ENCODE results near the gene MIPOL1.
"Not testable (repeated sequence)": the region's sequence is repeated elsewhere in the genome, so short reads cannot be mapped to it uniquely, and the experiment has no call there.

Gene MIPOL1

GRCh38 chr14:37311252-37311651 lies 113.5 kb downstream of the MIPOL1 start:
- no peak for DNase-seq

- no peak for DNase-seq
Observed at GRCh38 chr14:37318938-37319337, 121.2 kb downstream of the MIPOL1 start.

GRCh38 chr14:37320106-37320505 lies 122.4 kb downstream of the MIPOL1 start:
- DNase-seq = no peak

- no peak for DNase-seq
Observed at GRCh38 chr14:37325332-37325731, 127.6 kb downstream of the MIPOL1 start.

GRCh38 chr14:37326434-37326833 lies 128.7 kb downstream of the MIPOL1 start:
- DNase-seq = no peak

- not testable (repeated sequence) for DNase-seq
Observed at GRCh38 chr14:37327933-37328332, 130.2 kb downstream of the MIPOL1 start.

GRCh38 chr14:37328673-37329072 lies 130.9 kb downstream of the MIPOL1 start:
- DNase-seq = no peak

GRCh38 chr14:37329189-37330001 lies 131.7 kb downstream of the MIPOL1 start:
- DNase-seq = no peak

- DNase-seq = no peak
Observed at GRCh38 chr14:37330910-37331309, 133.2 kb downstream of the MIPOL1 start.

GRCh38 chr14:37340353-37340752 lies 142.6 kb downstream of the MIPOL1 start:
- no peak for DNase-seq

GRCh38 chr14:37343307-37344094 lies 145.8 kb downstream of the MIPOL1 start:
- no peak for DNase-seq

- no peak for DNase-seq
Observed at GRCh38 chr14:37363661-37364060, 165.9 kb downstream of the MIPOL1 start.

- DNase-seq = no peak
Observed at GRCh38 chr14:37369425-37369824, 171.7 kb downstream of the MIPOL1 start.

- DNase-seq = no peak
Observed at GRCh38 chr14:37375566-37375965, 177.8 kb downstream of the MIPOL1 start.

- no peak for DNase-seq
Observed at GRCh38 chr14:37376944-37377609, 179.3 kb downstream of the MIPOL1 start.

GRCh38 chr14:37384870-37385596 lies 187.3 kb downstream of the MIPOL1 start:
- peak; percentile 52 for DNase-seq

GRCh38 chr14:37397157-37397940 lies 199.6 kb downstream of the MIPOL1 start:
- not testable (repeated sequence) for DNase-seq

- DNase-seq = no peak
Observed at GRCh38 chr14:37397941-37398215, 200.1 kb downstream of the MIPOL1 start.

- no peak for DNase-seq
Observed at GRCh38 chr14:37399517-37399916, 201.8 kb downstream of the MIPOL1 start.

- no peak for DNase-seq
Observed at GRCh38 chr14:37401093-37401492, 203.4 kb downstream of the MIPOL1 start.

GRCh38 chr14:37403626-37404025 lies 205.9 kb downstream of the MIPOL1 start:
- DNase-seq = no peak

GRCh38 chr14:37406095-37406494 lies 208.4 kb downstream of the MIPOL1 start:
- DNase-seq = no peak

Data from NCI-H2107 (cell line).